Peyer's patch (tissue), 4 donors: ENCODE measurements around the gene CAP2. TPM values are rescaled to one million over a fixed set of nuclear protein-coding genes. Genes with fewer than 3 reads are reported as not detected.
"Not testable (repeated sequence)": the region's sequence is repeated elsewhere in the genome, so short reads cannot be mapped to it uniquely, and the experiment has no call there.

Experiments
- DNase-seq, 3 donors: peaks; one replicate each; pipeline ENCODE4 v3.0.0-alpha.2; 2017 to 2019
- H3K27ac ChIP-seq, 4 donors: fragments of 200-600 bp; sonication (generic); one replicate each; pipeline ENCODE4 v1.5.1; 2016 to 2019
- H3K27me3 ChIP-seq, 2 donors: fragments of 200-600 bp; sonication (generic); one replicate each; pipeline ENCODE4 v1.5.1; 2019
- H3K36me3 ChIP-seq, 3 donors: fragments of 200-600 bp; sonication (generic); one replicate each; pipeline ENCODE4 v1.5.1; 2016 to 2019
- H3K4me1 ChIP-seq, 4 donors: fragments of 200-600 bp; sonication (generic); one replicate each; pipeline ENCODE4 v1.5.1; 2016 to 2019
- H3K4me3 ChIP-seq, 4 donors: fragments of 200-600 bp; sonication (generic); 1 replicate in 3 of 4; 2 replicates in 1 of 4; pipeline ENCODE4 v1.5.1; 2016 to 2019; ENCODE audit warnings: mild to moderate bottlenecking in 1 of 4
- H3K9me3 ChIP-seq, 4 donors: fragments of 200-600 bp; sonication (generic); one replicate each; pipeline ENCODE4 v1.5.1; 2016 to 2019; ENCODE audit warnings: mild to moderate bottlenecking in 1 of 4
- CTCF ChIP-seq, 6 experiments: fragments of 450-650 bp in 4 of 6; fragments of 200-600 bp in 2 of 6; sonication (generic) in 1 of 6; IDR thresholded peaks; one replicate each; pipeline ENCODE4 v1.5.1; 2017 to 2019; ENCODE audit warnings: antibody characterized with exemption in 6 of 6, mild to moderate bottlenecking in 3 of 6, moderate library complexity in 1 of 6
- POLR2A ChIP-seq, 2 donors: fragments of 450-650 bp; IDR thresholded peaks; one replicate each; pipeline ENCODE4 v1.5.1; 2017; ENCODE audit warnings: antibody characterized with exemption in 2 of 2, mild to moderate bottlenecking in 2 of 2, moderate library complexity in 2 of 2
- total RNA-seq, 4 donors: library from RNA; depleted of rRNA; stranded (reverse); fragments of >200 nt; gene quantifications; one replicate each; pipeline ENCODE4 v1.1.0, GENCODE V29; 2016

CAP2 gene
- total RNA-seq, 4 donors from 2014 or later, result 1.7 to 3.2 (median 2.4) TPM

- peaks cover 0 to 3% (median 1%) of the 10 kb centered on the region in 4 donors for H3K9me3 ChIP-seq
- H3K36me3 ChIP-seq, result no peaks in the 10 kb centered on the region
- H3K27me3 ChIP-seq, result no peaks in the 10 kb centered on the region
- no peaks in the 10 kb centered on the region for H3K4me1 ChIP-seq
- no peak overlapping the region for H3K4me3 ChIP-seq
- DNase-seq, result no peak
- no peak overlapping the region for H3K27ac ChIP-seq
- TF ChIP-seq POLR2A (IDR thresholded peaks at IDR 0.05) (no peak), CTCF (IDR thresholded peaks at IDR 0.05) (no peak)
Measured at GRCh38 chr6:17562636-17563035, 169.2 kb downstream of the CAP2 start.

GRCh38 chr6:17565399-17565798 is 172.0 kb downstream of the CAP2 start:
- no peak overlapping the region for H3K4me3 ChIP-seq
- no peaks in the 10 kb centered on the region for H3K4me1 ChIP-seq
- no peak for TF ChIP-seq POLR2A (IDR thresholded peaks at IDR 0.05)
- TF ChIP-seq CTCF (IDR thresholded peaks at IDR 0.05), result no peak
- H3K27me3 ChIP-seq, result no peaks in the 10 kb centered on the region
- H3K36me3 ChIP-seq, result no peaks in the 10 kb centered on the region
- H3K9me3 ChIP-seq, result peaks cover 0 to 3% (median 1%) of the 10 kb centered on the region in 4 donors
- no peak overlapping the region for H3K27ac ChIP-seq
- no peak for DNase-seq

- TF ChIP-seq CTCF (IDR thresholded peaks at IDR 0.05) (no peak), POLR2A (IDR thresholded peaks at IDR 0.05) (no peak)
- no peak overlapping the region for H3K27ac ChIP-seq
- DNase-seq, result no peak
- H3K4me1 ChIP-seq, result no peaks in the 10 kb centered on the region
- H3K4me3 ChIP-seq, result no peak overlapping the region
- H3K9me3 ChIP-seq, result no peaks in the 10 kb centered on the region
- H3K36me3 ChIP-seq, result no peaks in the 10 kb centered on the region
- no peaks in the 10 kb centered on the region for H3K27me3 ChIP-seq
Measured at GRCh38 chr6:17574866-17575560, 181.6 kb downstream of the CAP2 start.

GRCh38 chr6:17577059-17577458 is 183.7 kb downstream of the CAP2 start:
- no peaks in the 10 kb centered on the region for H3K27me3 ChIP-seq
- H3K4me3 ChIP-seq, result no peak overlapping the region
- H3K9me3 ChIP-seq, result no peaks in the 10 kb centered on the region
- no peaks in the 10 kb centered on the region for H3K36me3 ChIP-seq
- H3K4me1 ChIP-seq, result no peaks in the 10 kb centered on the region
- no peak for TF ChIP-seq CTCF (IDR thresholded peaks at IDR 0.05)
- TF ChIP-seq POLR2A (IDR thresholded peaks at IDR 0.05), result no peak
- no peak overlapping the region for H3K27ac ChIP-seq
- DNase-seq, result no peak

DNA sequence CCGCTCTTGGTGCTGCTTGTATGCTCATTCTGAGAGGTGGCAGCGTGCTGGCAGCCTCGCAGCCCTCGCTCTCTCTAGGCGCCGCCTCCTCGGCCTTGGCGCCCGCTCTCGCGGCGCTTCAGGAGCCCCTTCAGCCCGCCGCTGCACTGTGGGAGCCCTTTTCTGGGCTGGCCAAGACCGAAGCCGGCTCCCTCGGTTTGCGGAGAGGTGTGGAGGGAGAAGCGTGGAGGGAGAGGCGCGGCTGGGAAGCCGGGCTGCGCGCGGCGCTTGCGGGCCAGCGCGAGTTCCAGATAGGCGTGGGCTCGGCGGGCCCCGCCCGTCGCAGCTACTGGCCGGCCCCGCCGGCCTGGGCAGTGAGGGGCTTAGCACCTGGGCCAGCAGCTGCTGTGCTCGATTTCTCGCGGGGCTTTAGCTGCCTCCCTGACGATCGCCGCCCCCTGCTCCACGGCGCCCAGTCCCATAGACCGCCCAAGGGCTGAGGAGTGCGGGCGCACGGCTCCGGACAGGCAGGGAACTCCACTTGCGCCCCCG is 187.2 kb downstream of the CAP2 start:
- Histone ChIP-seq H3K27ac (peak overlapping the region in 2 of 4 donors; percentile 3 to 18), H3K9me3 (no peaks in the 10 kb centered on the region), H3K27me3 (no peaks in the 10 kb centered on the region), H3K4me1 (no peaks in the 10 kb centered on the region), H3K4me3 (peak overlapping the region; percentile 32 to 61 (median 50)), H3K36me3 (no peaks in the 10 kb centered on the region)
- DNase-seq, result peak in 1 of 3 donors; percentile 55
- no peak for TF ChIP-seq POLR2A (IDR thresholded peaks at IDR 0.05)
- no peak for TF ChIP-seq CTCF (IDR thresholded peaks at IDR 0.05)

DNA sequence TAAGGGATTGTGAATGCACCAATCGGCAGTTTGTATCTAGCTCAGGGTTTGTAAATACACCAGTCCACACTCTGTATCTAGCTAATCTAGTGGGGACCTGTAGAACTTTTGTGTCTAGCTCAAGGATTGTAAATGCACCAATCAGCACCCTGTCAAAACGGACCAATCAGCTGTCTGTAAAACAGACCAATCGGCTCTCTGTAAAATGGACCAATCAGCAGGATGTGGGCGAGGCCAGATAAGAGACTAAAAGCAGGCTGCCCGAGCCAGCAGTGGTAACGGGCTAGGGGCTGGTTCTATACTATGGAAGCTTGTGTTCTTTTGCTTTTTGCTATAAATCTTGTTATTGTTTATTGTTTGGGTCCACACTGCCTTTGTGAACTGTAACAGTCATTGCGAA is 187.9 kb downstream of the CAP2 start:
- H3K4me3 ChIP-seq, H3K36me3 ChIP-seq, H3K27ac ChIP-seq, H3K9me3 ChIP-seq, H3K27me3 ChIP-seq, DNase-seq, H3K4me1 ChIP-seq: not testable (repeated sequence)
